H1 (cell line): Measurements from ENCODE around the gene GCSAML. TPM values are rescaled to one million over a fixed set of nuclear protein-coding genes. Genes with fewer than 3 reads are reported as not detected.

Experiments
- EGR1 ChIP-seq: IDR thresholded peaks from 2 replicates; pipeline ENCODE4 v1.6.1; 2011; ENCODE audit warnings: low read depth, low read length, borderline replicate concordance
- JUND ChIP-seq: IDR thresholded peaks from 2 replicates; pipeline ENCODE4 v1.6.1; 2011; ENCODE audit warnings: mild to moderate bottlenecking, improper control_type of control experiment, low read length
- POLR2AphosphoS5 ChIP-seq: IDR thresholded peaks from 2 replicates; pipeline ENCODE4 v1.6.1; 2011; ENCODE audit warnings: low read depth, low read length
- SRF ChIP-seq: IDR thresholded peaks from 2 replicates; pipeline ENCODE4 v1.6.1; 2011; ENCODE audit warnings: mild to moderate bottlenecking, low read depth, low read length, moderate library complexity
- TAF7 ChIP-seq: optimal IDR thresholded peaks from 2 replicates; pipeline ENCODE3; 2011; ENCODE audit warnings: low read depth, mild to moderate bottlenecking, inconsistent platforms, low read length, moderate library complexity, borderline replicate concordance
- polyA plus RNA-seq, 7 experiments: library from polyadenylated mRNA; depleted of rRNA in 3 of 7; stranded (reverse) in 5 of 7; unstranded in 2 of 7; fragments of >200 nt in 5 of 7; fragments of 200-250 nt in 2 of 7; gene quantifications; 1 replicate in 5 of 7; 2 replicates in 1 of 7; 4 replicates in 1 of 7; pipeline versions ENCODE4 v1.2.1 to v1.2.3, GENCODE V29; 2011 to 2013; ENCODE audit warnings: missing spikeins in 2 of 7, mixed read lengths in 2 of 7
- total RNA-seq: library from RNA; stranded (reverse); fragmentation: NEBNext Ultra II Directional; extraction: Animal tissue kit (Norgen Biotek cat#: 25700); gene quantifications from 2 replicates; pipeline ENCODE4 v1.2.1, GENCODE V29; 2021

Gene GCSAML
- total and polyA plus RNA-seq, 2 of the 8 experiments (the other 6 are each of a cell fraction or from before 2014, with no cell fraction given) = not detected

GRCh38 chr1:247574236-247574635 lies 25.3 kb downstream of the GCSAML start (continued):
- TF ChIP-seq JUND = no peak
- no peak for TF ChIP-seq EGR1
- no peak for TF ChIP-seq SRF
- TF ChIP-seq POLR2AphosphoS5 = no peak
- no peak for TF ChIP-seq TAF7
- TF ChIP-seq, all 59 proteins: peak for 0
